B cell (primary cell): ENCODE data around the gene CACNB4. TPM values are rescaled to one million over a fixed set of nuclear protein-coding genes. Genes with fewer than 3 reads are reported as not detected.
A peak's percentile ranks its signal among the peaks of the same experiment; 100 is the strongest.

Experiments used
- ATAC-seq: fragments of 200-7000 bp; cut with Tn5 transposase; one replicate; pipeline ENCODE4 v1.10.0; 2021; ENCODE audit warnings: low read depth, mild to moderate bottlenecking, moderate number of reproducible peaks, moderate library complexity
- CTCF ChIA-PET: fragments of 350-600 bp; sonication (Branson Sonifier 250); formaldehyde crosslinking; loops from one replicate; lab custom pipeline; 2021; ENCODE audit warnings: antibody characterized with exemption, inconsistent platforms; lab: Charles Lee
- POLR2A ChIA-PET: fragments of 350-600 bp; sonication (Branson Sonifier 250); formaldehyde crosslinking; loops from one replicate; lab custom pipeline; 2021; ENCODE audit warnings: antibody characterized with exemption; lab: Charles Lee
- DNase-seq: peaks from one replicate; pipeline ENCODE4 v3.0.0; 2013
- H2AFZ ChIP-seq: 2 replicates; pipeline ENCODE4 v1.6.1; 2012; ENCODE audit warnings: mild to moderate bottlenecking, low read depth, low read length; ENCODE audit not compliant: insufficient read depth, poor library complexity, severe bottlenecking
- H3K27ac ChIP-seq, 2 donors: 1 replicate in 1 of 2; 2 replicates in 1 of 2; pipeline ENCODE4 v1.5.1; 2012 to 2013; ENCODE audit warnings: low read length in 2 of 2, mild to moderate bottlenecking in 2 of 2, moderate library complexity in 1 of 2
- H3K27me3 ChIP-seq, 4 experiments: fragments of 200-600 bp in 1 of 4; sonication (generic) in 1 of 4; replicated peaks in 1 of 4; 1 replicate in 2 of 4; 2 replicates in 2 of 4; pipeline versions ENCODE4 v1.6.1 to v1.7.0; 2013 to 2016; ENCODE audit warnings: low read length in 3 of 4, mild to moderate bottlenecking in 2 of 4, mixed read lengths in 1 of 4, moderate library complexity in 1 of 4; ENCODE audit not compliant: insufficient read depth in 4 of 4, control insufficient read depth in 3 of 4; ENCODE audit errors: control extremely low read depth in 1 of 4
- H3K36me3 ChIP-seq, 2 experiments: replicated peaks in 1 of 2; 1 replicate in 1 of 2; 2 replicates in 1 of 2; pipeline versions ENCODE4 v1.6.1 to v1.7.1; 2013; ENCODE audit warnings: low read length in 1 of 2; ENCODE audit not compliant: insufficient read depth in 2 of 2, control insufficient read depth in 1 of 2; ENCODE audit errors: control extremely low read depth in 1 of 2, extremely low read depth in 1 of 2
- H3K4me1 ChIP-seq, 2 donors: fragments of 200-600 bp in 1 of 2; sonication (generic) in 1 of 2; 1 replicate in 1 of 2; 2 replicates in 1 of 2; pipeline versions ENCODE4 v1.5.1 to v1.6.1; 2013 to 2017; ENCODE audit warnings: low read length in 2 of 2; ENCODE audit not compliant: control insufficient read depth in 2 of 2, insufficient read depth in 2 of 2
- H3K4me2 ChIP-seq: replicated peaks from 2 replicates; pipeline ENCODE3; 2012; ENCODE audit warnings: mild to moderate bottlenecking, low read depth, low read length; ENCODE audit not compliant: poor library complexity, severe bottlenecking
- H3K4me3 ChIP-seq, 5 experiments: fragments of 200-600 bp in 1 of 5; sonication (generic) in 1 of 5; 1 replicate in 3 of 5; 2 replicates in 2 of 5; pipeline versions ENCODE4 v1.5.1 to v1.7.0; 2011 to 2016; ENCODE audit warnings: low read length in 4 of 5, mild to moderate bottlenecking in 4 of 5, low read depth in 2 of 5, control low read depth in 1 of 5, moderate library complexity in 1 of 5; ENCODE audit not compliant: insufficient read depth in 1 of 5; ENCODE audit errors: control extremely low read depth in 1 of 5, extremely low read depth in 1 of 5
- H3K79me2 ChIP-seq: fragments of 200-600 bp; sonication (generic); one replicate; pipeline ENCODE4 v1.6.0; 2016; ENCODE audit warnings: low read length; ENCODE audit not compliant: control insufficient read depth, insufficient read depth
- H3K9ac ChIP-seq: fragments of 200-600 bp; sonication (generic); 2 replicates; pipeline ENCODE4 v1.6.1; 2017; ENCODE audit warnings: mild to moderate bottlenecking, low read length, moderate library complexity
- H3K9me3 ChIP-seq, 3 donors: one replicate each; pipeline versions ENCODE4 v1.6.1 to v1.7.1; 2013; ENCODE audit warnings: low read length in 2 of 3; ENCODE audit not compliant: control insufficient read depth in 2 of 3, insufficient read depth in 1 of 3; ENCODE audit errors: control extremely low read depth in 1 of 3
- H4K20me1 ChIP-seq: 2 replicates; pipeline ENCODE4 v1.6.0; 2012; ENCODE audit warnings: mild to moderate bottlenecking, low read length; ENCODE audit not compliant: insufficient read depth, control insufficient read depth, poor library complexity, severe bottlenecking
- H3K27ac Mint-ChIP-seq: one replicate; pipeline ENCODE4 v1.8.0; 2021; ENCODE audit warnings: mixed read lengths
- H3K27me3 Mint-ChIP-seq: one replicate; pipeline ENCODE4 v1.8.0; 2021; ENCODE audit warnings: mixed read lengths
- H3K4me1 Mint-ChIP-seq: one replicate; pipeline ENCODE4 v1.8.0; 2021; ENCODE audit warnings: mixed read lengths
- H3K4me3 Mint-ChIP-seq: one replicate; pipeline ENCODE4 v1.8.0; 2021; ENCODE audit warnings: mixed read lengths
- H3K9me3 Mint-ChIP-seq: one replicate; pipeline ENCODE4 v1.8.0; 2022; ENCODE audit warnings: mixed read lengths; ENCODE audit not compliant: insufficient read depth
- CTCF ChIP-seq: fragments of 200-600 bp; IDR thresholded peaks from one replicate; pipeline ENCODE4 v1.8.0; 2022; ENCODE audit warnings: antibody characterized with exemption, mild to moderate bottlenecking
- EZH2 ChIP-seq: IDR thresholded peaks from 2 replicates; pipeline ENCODE4 v1.6.1; 2012; ENCODE audit warnings: borderline replicate concordance, low read depth, mild to moderate bottlenecking, moderate library complexity, low read length; ENCODE audit not compliant: insufficient read depth, poor library complexity, severe bottlenecking
- WGBS: methylation state at CpG from one replicate; pipeline ENCODE4 v1.1.5; 2013; ENCODE audit warnings: missing lambda C conversion rate; ENCODE audit not compliant: insufficient coverage; 5-methylcytosine and 5-hydroxymethylcytosine counted together
- intact Hi-C: fragments of 100-400 bp; cut with micrococcal nuclease; formaldehyde crosslinking; loops from one replicate; pipeline ENCODE4 v1.10.0; 2022
- polyA plus RNA-seq: library from polyadenylated mRNA; depleted of rRNA; stranded (reverse); fragments of >200 nt; gene quantifications from 2 replicates; pipeline ENCODE4 v1.2.3, GENCODE V29; 2012
- total RNA-seq, 2 donors: library from RNA; stranded (reverse); fragments of 120-200 nt in 1 of 2; gene quantifications; 1 replicate in 1 of 2; 2 replicates in 1 of 2; pipeline versions ENCODE4 v1.2.3 to v1.2.4, GENCODE V29; 2013 to 2022

The CACNB4 gene
- total and polyA plus RNA-seq, 2 donors (not counting 1 experiment from before 2014, with no cell fraction given): 0.12 to 1.4 TPM

GRCh38 chr2:152028182-152028862, 70.5 kb downstream of the CACNB4 start:
- H3K9ac ChIP-seq: no peak overlapping the region
- ATAC-seq (no peak), DNase-seq (no peak)
- peaks cover 0 to 3% (median 0%) of the 10 kb centered on the region in 4 experiments for H3K27me3 ChIP-seq
- H3K79me2 ChIP-seq: no peaks in the 10 kb centered on the region
- ChIA-PET CTCF (interaction anchor here (1.1 to 6.9 kb wide), 3 partner anchors 9 to 413 kb away, joined by 3 to 87 read pairs (median 60); no protein-coding TSS in a partner anchor), POLR2A (no interaction called here)
- H2AFZ ChIP-seq: no peak overlapping the region
- no peak overlapping the region for H3K4me2 ChIP-seq
- no peak overlapping the region for H3K27ac Mint-ChIP-seq
- H3K4me1 ChIP-seq: no peaks in the 10 kb centered on the region
- no peaks in the 10 kb centered on the region for H3K4me1 Mint-ChIP-seq
- H3K36me3 ChIP-seq: no peaks in the 10 kb centered on the region
- H4K20me1 ChIP-seq: no peaks in the 10 kb centered on the region
- TF ChIP-seq EZH2 (no peak), CTCF (no peak)
- WGBS: 50% methylated on average over 1 of the region's 5 CpGs
- peaks cover 15% of the 10 kb centered on the region for H3K27me3 Mint-ChIP-seq
- no peak overlapping the region for H3K4me3 Mint-ChIP-seq
- H3K4me3 ChIP-seq: no peak overlapping the region
- H3K27ac ChIP-seq: no peak overlapping the region
- H3K9me3 ChIP-seq: no peaks in the 10 kb centered on the region
- intact Hi-C loops: loop anchor here (5.0 kb wide), 1 partner anchor 336 kb away; no protein-coding TSS in a partner anchor
- no peaks in the 10 kb centered on the region for H3K9me3 Mint-ChIP-seq

GRCh38 chr2:152025678-152026287, 73.1 kb downstream of the CACNB4 start:
- 21% methylated on average over 14 of the region's 15 CpGs for WGBS
- Mint-ChIP-seq H3K27me3 (peaks cover 19% of the 10 kb centered on the region), H3K27ac (no peak overlapping the region), H3K4me1 (no peaks in the 10 kb centered on the region), H3K4me3 (peak overlapping the region; percentile 83), H3K9me3 (no peaks in the 10 kb centered on the region)
- Histone ChIP-seq H3K9me3 (no peaks in the 10 kb centered on the region), H3K36me3 (no peaks in the 10 kb centered on the region), H3K79me2 (no peaks in the 10 kb centered on the region), H2AFZ (peak overlapping the region; percentile 77), H3K9ac (peak overlapping the region; percentile 50), H3K27me3 (peaks cover 0 to 3% (median 0%) of the 10 kb centered on the region in 4 experiments), H3K27ac (no peak overlapping the region), H3K4me1 (no peaks in the 10 kb centered on the region), H4K20me1 (no peaks in the 10 kb centered on the region), H3K4me3 (peak overlapping the region; percentile 25 to 76 (median 47)), H3K4me2 (peak overlapping the region; percentile 78)
- POLR2A ChIA-PET: no interaction called here
- DNase-seq (peak; percentile 87), ATAC-seq (peak; percentile 93)
- intact Hi-C loops: loop anchor here (2.0 to 5.0 kb wide), 2 partner anchors 27 to 333 kb away; no protein-coding TSS in a partner anchor
- CTCF ChIA-PET: interaction anchor here (0.6 to 6.9 kb wide), 30 partner anchors 11 to 717 kb away, joined by 3 to 87 read pairs (median 3); partner anchors contain the start of gene STAM2
- no peak for TF ChIP-seq EZH2
- peak; percentile 100 for TF ChIP-seq CTCF
